ENCODE measurements around the gene LMAN2. TPM values are rescaled to one million over a fixed set of nuclear protein-coding genes. Genes with fewer than 3 reads are reported as not detected.

The LMAN2 gene, protein sequence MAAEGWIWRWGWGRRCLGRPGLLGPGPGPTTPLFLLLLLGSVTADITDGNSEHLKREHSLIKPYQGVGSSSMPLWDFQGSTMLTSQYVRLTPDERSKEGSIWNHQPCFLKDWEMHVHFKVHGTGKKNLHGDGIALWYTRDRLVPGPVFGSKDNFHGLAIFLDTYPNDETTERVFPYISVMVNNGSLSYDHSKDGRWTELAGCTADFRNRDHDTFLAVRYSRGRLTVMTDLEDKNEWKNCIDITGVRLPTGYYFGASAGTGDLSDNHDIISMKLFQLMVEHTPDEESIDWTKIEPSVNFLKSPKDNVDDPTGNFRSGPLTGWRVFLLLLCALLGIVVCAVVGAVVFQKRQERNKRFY
- total RNA-seq (100 to 1,000 TPM in 1 of 10 donors, 10 to 100 TPM in 9; 46.3 to 111 (median 56.3) TPM), polyA plus RNA-seq (100 to 1,000 TPM in 1 of 2 donors, 10 to 100 TPM in 1; 47.4 to 215 TPM)
- long read RNA-seq, donor 1, transcript LMAN2-201 (8 exons, 1,800 nt), result major isoform, 118 of 150 reads
- long read RNA-seq, donor 1, partial matches to known transcripts, result 15 of 150 reads
- long read RNA-seq, donor 1, other reads (novel, unspliced or antisense), result 16 of 150 reads
- long read RNA-seq, donor 2, transcript LMAN2-201 (8 exons, 1,800 nt), result major isoform, 131 of 140 reads
- long read RNA-seq, donor 2, partial matches to known transcripts, result 4 of 140 reads
- long read RNA-seq, donor 2, other reads (novel, unspliced or antisense), result 4 of 140 reads
- long read RNA-seq, donor 3, transcript LMAN2-201 (8 exons, 1,800 nt), result major isoform, 275 of 290 reads
- long read RNA-seq, donor 3, partial matches to known transcripts, result 8 of 290 reads
- long read RNA-seq, donor 3, other reads (novel, unspliced or antisense), result 7 of 290 reads

DNA sequence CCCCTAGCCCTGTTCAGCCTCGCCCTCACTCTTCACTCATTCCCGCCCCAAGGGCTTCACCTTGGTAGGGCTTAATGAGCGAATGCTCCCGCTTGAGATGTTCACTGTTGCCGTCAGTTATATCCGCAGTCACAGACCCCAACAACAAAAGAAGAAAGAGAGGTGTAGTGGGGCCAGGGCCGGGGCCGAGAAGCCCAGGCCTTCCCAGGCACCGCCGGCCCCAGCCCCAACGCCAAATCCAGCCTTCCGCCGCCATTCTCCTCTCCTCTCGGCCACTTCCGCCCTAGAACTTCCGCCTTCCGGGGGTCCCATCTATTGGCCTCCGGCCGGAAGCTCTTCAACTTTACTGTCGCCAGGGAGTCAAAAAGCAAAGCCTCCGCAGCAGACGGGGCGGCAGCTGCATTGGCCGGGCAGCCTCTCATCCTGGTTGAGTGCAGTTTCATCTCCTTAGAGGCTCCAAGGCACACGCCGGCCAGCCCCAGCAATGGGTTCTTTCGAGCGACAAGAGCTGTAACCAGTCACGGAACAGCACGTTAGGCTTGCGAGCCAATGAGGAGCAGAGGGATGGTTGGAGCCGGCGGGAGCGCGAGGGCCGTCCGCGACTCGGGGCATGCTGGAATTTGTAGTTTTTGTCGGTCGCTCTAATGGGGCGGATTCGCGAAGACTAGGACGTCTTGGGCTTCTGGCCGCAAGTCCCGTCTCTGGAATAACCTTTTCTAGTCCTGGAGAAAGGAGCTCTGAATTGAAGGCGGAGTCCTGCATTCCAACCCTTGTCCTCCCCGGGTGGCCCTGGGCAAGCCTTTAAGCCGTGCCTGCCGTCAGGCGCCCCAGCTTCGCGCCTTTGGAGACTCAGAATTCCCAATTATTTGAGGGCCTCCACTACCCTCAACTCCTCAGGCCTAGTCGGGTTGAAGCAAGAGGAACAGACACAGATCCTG is at the start of gene LMAN2:
Gene LMAN2, minus strand, starts transcription at position 277 of the 938 bp plus-strand sequence. Its CDS starts 21 bp downstream, at position 256.
- Histone ChIP-seq H3K27me3 (no peaks in the 10 kb centered on the region), H3K9me3 (peaks cover 0 to 5% (median 0%) of the 10 kb centered on the region in 11 donors), H3K36me3 (peaks cover 0 to 35% (median 5%) of the 10 kb centered on the region in 9 donors), H3K27ac (peak within 1 kb of the TSS; percentile 74 to 98 (median 92)), H3K4me1 (peaks cover 7 to 76% (median 32%) of the 10 kb centered on the region in 9 donors), H3K4me3 (peak within 1 kb of the TSS; percentile 53 to 100 (median 85))
- 7% methylated on average over 55 of the region's 55 CpGs for WGBS, 2 donors
- TF ChIP-seq, protein P1, sequence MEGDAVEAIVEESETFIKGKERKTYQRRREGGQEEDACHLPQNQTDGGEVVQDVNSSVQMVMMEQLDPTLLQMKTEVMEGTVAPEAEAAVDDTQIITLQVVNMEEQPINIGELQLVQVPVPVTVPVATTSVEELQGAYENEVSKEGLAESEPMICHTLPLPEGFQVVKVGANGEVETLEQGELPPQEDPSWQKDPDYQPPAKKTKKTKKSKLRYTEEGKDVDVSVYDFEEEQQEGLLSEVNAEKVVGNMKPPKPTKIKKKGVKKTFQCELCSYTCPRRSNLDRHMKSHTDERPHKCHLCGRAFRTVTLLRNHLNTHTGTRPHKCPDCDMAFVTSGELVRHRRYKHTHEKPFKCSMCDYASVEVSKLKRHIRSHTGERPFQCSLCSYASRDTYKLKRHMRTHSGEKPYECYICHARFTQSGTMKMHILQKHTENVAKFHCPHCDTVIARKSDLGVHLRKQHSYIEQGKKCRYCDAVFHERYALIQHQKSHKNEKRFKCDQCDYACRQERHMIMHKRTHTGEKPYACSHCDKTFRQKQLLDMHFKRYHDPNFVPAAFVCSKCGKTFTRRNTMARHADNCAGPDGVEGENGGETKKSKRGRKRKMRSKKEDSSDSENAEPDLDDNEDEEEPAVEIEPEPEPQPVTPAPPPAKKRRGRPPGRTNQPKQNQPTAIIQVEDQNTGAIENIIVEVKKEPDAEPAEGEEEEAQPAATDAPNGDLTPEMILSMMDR (IDR thresholded peaks at IDR 0.05), result no peak
- intact Hi-C loops (cut with DNase I), result loop anchor here in 2 of 10 donors (5.0 kb wide), 2 partner anchors 34 to 219 kb away; partner anchors contain the start of gene NSD1 (in 1 of the 2)
- ATAC-seq, result peak; percentile 96 to 99 (median 99)
- peak; percentile 89 to 97 for DNase-seq

DNA sequence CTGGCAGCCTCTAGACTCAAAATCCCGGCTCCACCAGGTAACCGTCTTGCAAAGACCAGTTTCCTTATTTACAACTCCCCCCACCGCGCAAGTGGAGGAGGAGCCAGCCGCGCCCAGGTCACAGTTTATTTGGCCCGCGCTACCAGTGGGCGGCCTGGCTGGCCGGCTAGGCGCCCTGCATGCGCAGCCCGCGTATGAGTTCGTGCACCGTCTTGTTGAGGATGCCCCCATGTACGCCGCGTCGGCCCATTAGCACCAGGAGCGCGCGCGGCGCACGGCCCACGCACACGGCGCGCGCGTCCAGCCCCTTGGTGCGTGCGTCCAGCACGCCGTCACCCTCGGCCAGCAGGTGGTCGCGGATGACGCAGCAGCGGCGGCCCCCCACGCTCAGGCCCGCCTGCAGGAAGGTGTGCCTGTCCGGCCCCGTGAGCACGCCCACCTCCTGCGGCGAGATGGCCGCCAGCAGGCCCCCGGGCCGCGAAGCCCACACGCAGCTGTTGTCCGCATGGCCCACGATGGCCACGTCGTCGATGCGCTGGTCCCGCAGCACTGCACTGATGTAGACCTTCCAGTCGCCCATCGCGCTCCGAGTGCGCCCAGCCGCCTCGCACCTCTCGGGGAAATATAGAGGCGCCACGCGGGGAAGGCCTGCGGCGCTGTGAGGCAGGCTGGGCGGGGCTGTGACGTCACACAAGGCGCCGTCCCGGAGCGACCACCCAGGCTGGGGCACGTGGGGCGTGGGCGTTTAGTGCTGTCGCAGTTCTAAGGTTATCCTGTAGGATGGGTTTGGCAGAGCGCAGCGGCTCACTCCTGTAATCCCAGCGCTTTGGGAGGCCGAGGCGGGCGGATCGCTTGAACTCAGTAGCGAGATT is 48.8 kb upstream of the LMAN2 start, which contains the start of gene PFN3:
Gene PFN3, minus strand, starts transcription at position 665 of the 872 bp plus-strand sequence. Its CDS starts 85 bp downstream, at position 580.
- Histone ChIP-seq H3K4me3 (peak within 1 kb of the TSS in 1 of 10 donors; percentile 14), H3K4me1 (peaks cover 20 to 42% (median 35%) of the 10 kb centered on the region in 9 donors), H3K27ac (no peak within 1 kb of the TSS), H3K36me3 (no peaks in the 10 kb centered on the region), H3K27me3 (peaks cover 35 to 100% (median 90%) of the 10 kb centered on the region in 7 donors), H3K9me3 (no peaks in the 10 kb centered on the region)
- DNase-seq (no peak), ATAC-seq (no peak)
- whole genome bisulfite sequencing, 2 donors, result 5 to 10% methylated on average over 92 of the region's 92 CpGs
- TF ChIP-seq, protein P1 (IDR thresholded peaks at IDR 0.05), result no peak
- intact Hi-C loops (cut with DNase I), result loop anchor here in 1 of 10 donors (5.0 kb wide), 1 partner anchor 52 kb away; no protein-coding TSS in a partner anchor

DNA sequence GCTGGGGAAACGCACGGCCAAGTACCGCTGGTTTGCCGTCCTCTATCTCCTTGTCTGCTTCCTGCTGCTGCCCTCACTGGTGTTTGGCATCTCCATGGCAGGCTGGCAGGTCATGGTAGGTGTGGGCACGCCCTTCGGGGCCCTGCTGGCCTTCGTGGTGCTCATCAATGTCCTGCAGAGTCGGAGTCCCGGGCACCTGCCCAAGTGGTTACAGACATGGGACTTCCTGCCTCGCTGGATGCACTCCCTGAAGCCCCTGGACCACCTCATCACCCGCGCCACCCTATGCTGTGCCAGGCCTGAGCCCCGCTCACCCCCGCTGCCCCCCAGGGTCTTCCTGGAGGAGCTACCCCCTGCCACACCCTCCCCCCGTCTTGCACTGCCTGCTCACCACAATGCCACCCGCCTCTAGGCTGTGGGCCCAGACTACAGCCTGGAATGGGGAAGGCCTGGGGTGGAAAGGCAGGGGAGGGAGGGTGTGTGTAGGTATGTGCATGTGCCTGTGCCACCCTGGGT is 46.5 kb upstream of the LMAN2 start:
- TF ChIP-seq, protein P1 (IDR thresholded peaks at IDR 0.05), result no peak

More for the DNA sequence above, 46.5 kb upstream of the LMAN2 start:
- Histone ChIP-seq H3K4me3 (no peak overlapping the region), H3K4me1 (peaks cover 6 to 23% (median 17%) of the 10 kb centered on the region in 9 donors), H3K9me3 (no peaks in the 10 kb centered on the region), H3K27ac (no peak overlapping the region), H3K36me3 (no peaks in the 10 kb centered on the region), H3K27me3 (peaks cover 30 to 87% (median 76%) of the 10 kb centered on the region in 7 donors)
- ATAC-seq (no peak), DNase-seq (no peak)
- intact Hi-C loops (cut with DNase I), result no loop called here
- 80 to 88% methylated on average over 16 of the region's 16 CpGs for WGBS, 2 donors
